PFSK-1 (cell line): ENCODE measurements around the gene CRY2.

Experiments
- POLR2AphosphoS5 ChIP-seq: IDR thresholded peaks from 2 replicates; pipeline ENCODE4 v1.6.1; 2012; ENCODE audit warnings: low read depth, mild to moderate bottlenecking, control low read depth, low read length, moderate library complexity
- SIN3A ChIP-seq: IDR thresholded peaks from 2 replicates; pipeline ENCODE4 v1.6.1; 2012; ENCODE audit warnings: mild to moderate bottlenecking, low read length, moderate library complexity, borderline replicate concordance; ENCODE audit not compliant: insufficient read depth
- TF ChIP-seq, protein P1 (sequence below), 2 experiments: IDR thresholded peaks; 2 replicates each; pipeline versions ENCODE4 v1.6.1 to v1.8.0; 2011 to 2012; ENCODE audit warnings: low read depth in 2 of 2, low read length in 2 of 2, control low read depth in 1 of 2, inconsistent platforms in 1 of 2, mild to moderate bottlenecking in 1 of 2, moderate library complexity in 1 of 2; ENCODE audit not compliant: insufficient read depth in 1 of 2

DNA sequence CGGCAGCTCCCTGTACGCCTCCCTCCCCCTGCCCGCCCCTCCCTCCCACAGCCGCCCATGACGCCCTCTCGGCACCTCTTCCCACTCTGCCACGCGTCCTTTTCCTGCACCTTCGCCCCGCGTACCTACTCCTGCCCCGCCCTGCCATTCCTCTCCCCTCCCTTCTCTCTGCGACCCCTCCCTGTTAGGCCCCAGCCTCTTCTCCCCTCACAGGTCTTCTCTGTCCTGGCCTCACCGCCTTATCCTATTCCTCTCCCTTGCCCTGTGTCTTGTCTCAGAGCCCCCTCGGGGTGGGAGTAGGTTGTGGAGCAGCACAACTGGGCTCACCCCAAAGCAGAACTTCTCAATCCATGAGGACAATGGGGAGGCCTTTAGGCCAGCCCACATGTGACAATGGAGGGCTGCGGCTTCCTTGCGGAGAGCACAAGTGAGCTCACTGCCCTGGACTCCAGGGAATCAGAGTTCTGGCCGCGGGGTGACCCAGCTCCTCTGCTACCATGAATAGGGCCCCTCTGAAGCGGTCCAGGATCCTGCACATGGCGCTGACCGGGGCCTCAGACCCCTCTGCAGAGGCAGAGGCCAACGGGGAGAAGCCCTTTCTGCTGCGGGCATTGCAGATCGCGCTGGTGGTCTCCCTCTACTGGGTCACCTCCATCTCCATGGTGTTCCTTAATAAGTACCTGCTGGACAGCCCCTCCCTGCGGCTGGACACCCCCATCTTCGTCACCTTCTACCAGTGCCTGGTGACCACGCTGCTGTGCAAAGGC, 41.8 kb upstream of the CRY2 start:
- TF ChIP-seq, protein P1, sequence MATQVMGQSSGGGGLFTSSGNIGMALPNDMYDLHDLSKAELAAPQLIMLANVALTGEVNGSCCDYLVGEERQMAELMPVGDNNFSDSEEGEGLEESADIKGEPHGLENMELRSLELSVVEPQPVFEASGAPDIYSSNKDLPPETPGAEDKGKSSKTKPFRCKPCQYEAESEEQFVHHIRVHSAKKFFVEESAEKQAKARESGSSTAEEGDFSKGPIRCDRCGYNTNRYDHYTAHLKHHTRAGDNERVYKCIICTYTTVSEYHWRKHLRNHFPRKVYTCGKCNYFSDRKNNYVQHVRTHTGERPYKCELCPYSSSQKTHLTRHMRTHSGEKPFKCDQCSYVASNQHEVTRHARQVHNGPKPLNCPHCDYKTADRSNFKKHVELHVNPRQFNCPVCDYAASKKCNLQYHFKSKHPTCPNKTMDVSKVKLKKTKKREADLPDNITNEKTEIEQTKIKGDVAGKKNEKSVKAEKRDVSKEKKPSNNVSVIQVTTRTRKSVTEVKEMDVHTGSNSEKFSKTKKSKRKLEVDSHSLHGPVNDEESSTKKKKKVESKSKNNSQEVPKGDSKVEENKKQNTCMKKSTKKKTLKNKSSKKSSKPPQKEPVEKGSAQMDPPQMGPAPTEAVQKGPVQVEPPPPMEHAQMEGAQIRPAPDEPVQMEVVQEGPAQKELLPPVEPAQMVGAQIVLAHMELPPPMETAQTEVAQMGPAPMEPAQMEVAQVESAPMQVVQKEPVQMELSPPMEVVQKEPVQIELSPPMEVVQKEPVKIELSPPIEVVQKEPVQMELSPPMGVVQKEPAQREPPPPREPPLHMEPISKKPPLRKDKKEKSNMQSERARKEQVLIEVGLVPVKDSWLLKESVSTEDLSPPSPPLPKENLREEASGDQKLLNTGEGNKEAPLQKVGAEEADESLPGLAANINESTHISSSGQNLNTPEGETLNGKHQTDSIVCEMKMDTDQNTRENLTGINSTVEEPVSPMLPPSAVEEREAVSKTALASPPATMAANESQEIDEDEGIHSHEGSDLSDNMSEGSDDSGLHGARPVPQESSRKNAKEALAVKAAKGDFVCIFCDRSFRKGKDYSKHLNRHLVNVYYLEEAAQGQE (IDR thresholded peaks at IDR 0.05; ENCODE audit: insufficient read depth in 1 of 2, low read depth in 2 of 2, low read length in 2 of 2): no peak
- no peak; the same call in 1 of the 2 replicates for TF ChIP-seq POLR2AphosphoS5
- no peak for TF ChIP-seq SIN3A
